ENCODE results near the gene RTP3. TPM values are rescaled to one million over a fixed set of nuclear protein-coding genes. Genes with fewer than 3 reads are reported as not detected.

Gene RTP3
- total RNA-seq, 3 donors from 2014 or later (not counting 1 experiment from before 2014, with no cell fraction given): not detected

DNA sequence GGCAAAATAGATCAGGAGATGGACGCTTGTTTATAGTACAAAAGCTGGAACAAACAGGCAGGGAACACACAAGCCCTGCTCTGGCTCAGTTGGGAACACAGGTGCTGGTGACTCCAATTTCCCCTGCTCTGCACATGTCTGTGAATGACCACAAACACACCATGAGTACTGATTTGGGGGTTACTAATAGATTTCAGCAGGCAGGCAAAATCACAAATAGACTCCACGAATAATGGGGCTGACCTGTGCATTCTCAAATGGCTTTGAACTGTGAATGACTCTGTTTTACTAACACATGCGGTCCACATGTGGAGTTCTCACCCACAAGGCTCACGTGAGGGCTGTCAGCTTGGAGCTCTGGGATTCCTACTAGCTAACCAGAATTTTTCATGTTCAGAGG, 3.9 kb downstream of the RTP3 start:
- no peaks in the 10 kb centered on the region for H3K4me1 ChIP-seq (ENCODE audit: control insufficient read depth, insufficient read depth, low read length)
- 82% methylated on average over 4 of the region's 4 CpGs for WGBS (ENCODE audit: insufficient coverage)
- intact Hi-C loops (cut with micrococcal nuclease): no loop called here
- no peak overlapping the region for H3K4me3 Mint-ChIP-seq
- TF ChIP-seq, protein P1, sequence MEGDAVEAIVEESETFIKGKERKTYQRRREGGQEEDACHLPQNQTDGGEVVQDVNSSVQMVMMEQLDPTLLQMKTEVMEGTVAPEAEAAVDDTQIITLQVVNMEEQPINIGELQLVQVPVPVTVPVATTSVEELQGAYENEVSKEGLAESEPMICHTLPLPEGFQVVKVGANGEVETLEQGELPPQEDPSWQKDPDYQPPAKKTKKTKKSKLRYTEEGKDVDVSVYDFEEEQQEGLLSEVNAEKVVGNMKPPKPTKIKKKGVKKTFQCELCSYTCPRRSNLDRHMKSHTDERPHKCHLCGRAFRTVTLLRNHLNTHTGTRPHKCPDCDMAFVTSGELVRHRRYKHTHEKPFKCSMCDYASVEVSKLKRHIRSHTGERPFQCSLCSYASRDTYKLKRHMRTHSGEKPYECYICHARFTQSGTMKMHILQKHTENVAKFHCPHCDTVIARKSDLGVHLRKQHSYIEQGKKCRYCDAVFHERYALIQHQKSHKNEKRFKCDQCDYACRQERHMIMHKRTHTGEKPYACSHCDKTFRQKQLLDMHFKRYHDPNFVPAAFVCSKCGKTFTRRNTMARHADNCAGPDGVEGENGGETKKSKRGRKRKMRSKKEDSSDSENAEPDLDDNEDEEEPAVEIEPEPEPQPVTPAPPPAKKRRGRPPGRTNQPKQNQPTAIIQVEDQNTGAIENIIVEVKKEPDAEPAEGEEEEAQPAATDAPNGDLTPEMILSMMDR (IDR thresholded peaks at IDR 0.05): no peak
- H3K27ac Mint-ChIP-seq: no peak overlapping the region
- no peaks in the 10 kb centered on the region for H3K27me3 ChIP-seq (ENCODE audit: control insufficient read depth, insufficient read depth, low read length)
- ATAC-seq (no peak), DNase-seq (no peak)
- no peaks in the 10 kb centered on the region for H3K36me3 ChIP-seq (ENCODE audit: control insufficient read depth, insufficient read depth, low read length)
- H3K4me3 ChIP-seq (ENCODE audit: low read length): no peak overlapping the region
- H3K36me3 Mint-ChIP-seq: no peaks in the 10 kb centered on the region
- no peaks in the 10 kb centered on the region for H3K9me3 ChIP-seq (ENCODE audit: control insufficient read depth, insufficient read depth, low read length)
- H3K27ac ChIP-seq (ENCODE audit: low read length): no peak overlapping the region
- peaks cover 5 to 10% of the 10 kb centered on the region in 2 donors for H3K27me3 Mint-ChIP-seq (ENCODE audit: low read depth in 2 of 2)
- peaks cover 0 to 10% of the 10 kb centered on the region in 2 donors for H3K4me1 Mint-ChIP-seq
- no peaks in the 10 kb centered on the region for H3K9me3 Mint-ChIP-seq

DNA sequence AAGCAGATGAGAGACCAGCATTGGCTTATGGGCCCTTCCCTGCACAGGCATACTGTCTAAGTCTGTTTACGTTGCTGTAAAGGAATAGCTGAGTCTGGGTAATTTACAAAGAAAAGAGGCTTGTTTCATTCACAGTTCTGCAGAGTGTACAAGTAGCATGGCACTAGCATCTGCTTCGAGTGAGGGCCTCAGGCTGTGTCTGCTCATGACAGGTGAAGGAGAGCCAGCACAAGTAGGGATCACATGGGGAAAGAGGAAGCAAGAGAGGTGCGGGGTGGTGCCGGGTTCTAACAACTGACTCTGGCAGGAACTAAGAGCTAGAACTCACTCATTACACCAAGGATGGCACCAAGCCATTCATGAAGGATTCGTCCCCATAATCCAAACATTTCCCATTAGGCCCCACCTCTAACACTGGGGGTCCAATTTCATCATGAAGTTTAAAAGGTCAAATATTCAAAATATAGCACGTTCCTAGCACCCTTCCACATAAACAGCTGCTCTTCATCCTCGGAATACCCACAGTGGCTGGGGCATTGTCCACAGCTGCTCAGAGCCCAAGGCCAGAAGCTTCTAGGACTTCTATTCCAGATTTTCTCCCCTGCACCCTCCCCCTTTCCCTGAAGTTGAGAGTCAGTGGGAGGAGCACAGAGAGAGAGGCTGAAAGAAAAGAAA, 5.6 kb downstream of the RTP3 start:
- peaks cover 0 to 10% of the 10 kb centered on the region in 2 donors for H3K4me1 Mint-ChIP-seq
- Histone ChIP-seq H3K36me3 (ENCODE audit: control insufficient read depth, insufficient read depth, low read length) (no peaks in the 10 kb centered on the region), H3K27me3 (ENCODE audit: control insufficient read depth, insufficient read depth, low read length) (no peaks in the 10 kb centered on the region), H3K27ac (ENCODE audit: low read length) (no peak overlapping the region), H3K4me3 (ENCODE audit: low read length) (no peak overlapping the region), H3K9me3 (ENCODE audit: control insufficient read depth, insufficient read depth, low read length) (no peaks in the 10 kb centered on the region), H3K4me1 (ENCODE audit: control insufficient read depth, insufficient read depth, low read length) (no peaks in the 10 kb centered on the region)
- H3K9me3 Mint-ChIP-seq: no peaks in the 10 kb centered on the region
- H3K27ac Mint-ChIP-seq: peak overlapping the region in 1 of 2 donors; percentile 23
- intact Hi-C loops (cut with micrococcal nuclease): no loop called here
- no peaks in the 10 kb centered on the region for H3K36me3 Mint-ChIP-seq
- no peak for ATAC-seq
- peaks cover 10 to 19% of the 10 kb centered on the region in 2 donors for H3K27me3 Mint-ChIP-seq (ENCODE audit: low read depth in 2 of 2)
- H3K4me3 Mint-ChIP-seq: no peak overlapping the region
- TF ChIP-seq, protein P1 (IDR thresholded peaks at IDR 0.05): no peak
- no peak for DNase-seq
- WGBS (ENCODE audit: insufficient coverage): 83% methylated on average over 7 of the region's 7 CpGs

DNA sequence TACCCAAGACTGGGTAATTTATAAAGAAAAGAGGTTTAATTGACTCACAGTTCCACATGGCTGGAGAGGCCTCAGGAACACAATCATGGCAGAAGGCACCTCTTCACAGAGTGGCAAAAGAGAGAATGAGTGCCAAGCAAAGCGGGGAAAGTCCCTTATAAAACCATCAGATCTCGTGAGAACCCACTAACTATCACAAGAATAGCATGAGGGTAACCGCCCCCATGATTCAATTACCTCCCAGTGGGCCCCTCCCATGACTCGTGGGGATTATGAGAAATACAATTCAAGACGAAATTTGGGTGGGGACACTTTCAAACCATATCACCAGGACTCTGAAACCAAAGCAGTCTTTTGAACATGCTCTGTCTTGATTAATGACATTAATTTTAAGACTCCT, 7.0 kb downstream of the RTP3 start:
- ATAC-seq: peak in 2 of 3 donors; percentile 66 to 80
- H3K4me3 Mint-ChIP-seq: no peak overlapping the region
- no peaks in the 10 kb centered on the region for H3K9me3 ChIP-seq (ENCODE audit: control insufficient read depth, insufficient read depth, low read length)
- no peaks in the 10 kb centered on the region for H3K27me3 ChIP-seq (ENCODE audit: control insufficient read depth, insufficient read depth, low read length)
- no peak overlapping the region for H3K4me3 ChIP-seq (ENCODE audit: low read length)
- H3K9me3 Mint-ChIP-seq: no peaks in the 10 kb centered on the region
- no peak overlapping the region for H3K27ac ChIP-seq (ENCODE audit: low read length)
- peak in 1 of 2 donors; percentile 50 for DNase-seq
- H3K27ac Mint-ChIP-seq: no peak overlapping the region
- no peaks in the 10 kb centered on the region for H3K36me3 ChIP-seq (ENCODE audit: control insufficient read depth, insufficient read depth, low read length)
- H3K4me1 ChIP-seq (ENCODE audit: control insufficient read depth, insufficient read depth, low read length): no peaks in the 10 kb centered on the region
- no peaks in the 10 kb centered on the region for H3K36me3 Mint-ChIP-seq
- peaks cover 0 to 10% of the 10 kb centered on the region in 2 donors for H3K4me1 Mint-ChIP-seq
- TF ChIP-seq, protein P1 (IDR thresholded peaks at IDR 0.05): no peak
- H3K27me3 Mint-ChIP-seq (ENCODE audit: low read depth in 2 of 2): peaks cover 10 to 19% of the 10 kb centered on the region in 2 donors
- WGBS (ENCODE audit: insufficient coverage): 21% methylated on average over 2 of the region's 5 CpGs
- intact Hi-C loops (cut with micrococcal nuclease): no loop called here

DNA sequence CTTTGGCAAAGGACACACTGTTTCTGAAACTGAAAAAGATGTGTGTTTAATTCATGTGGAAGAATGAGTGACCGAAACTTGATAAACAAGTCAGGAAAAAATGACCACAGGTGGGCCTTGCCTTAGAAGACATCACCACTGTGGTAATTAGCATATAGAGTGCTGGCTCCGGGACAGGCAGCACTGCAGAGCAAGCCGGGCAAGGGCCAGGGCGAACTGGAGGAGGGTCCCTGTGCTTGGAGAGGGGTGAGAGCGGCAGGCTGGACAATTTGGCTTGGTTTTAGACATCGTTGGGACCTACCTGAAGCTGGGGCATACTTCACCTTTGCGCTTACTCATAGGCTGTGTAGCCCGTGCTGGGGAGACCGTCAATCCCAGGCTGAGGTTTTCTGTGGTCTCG, 8.2 kb downstream of the RTP3 start:
- H3K36me3 Mint-ChIP-seq: no peaks in the 10 kb centered on the region
- H3K27me3 Mint-ChIP-seq (ENCODE audit: low read depth in 2 of 2): peaks cover 10 to 25% of the 10 kb centered on the region in 2 donors
- no peaks in the 10 kb centered on the region for H3K27me3 ChIP-seq (ENCODE audit: control insufficient read depth, insufficient read depth, low read length)
- WGBS (ENCODE audit: insufficient coverage): 81% methylated on average over 10 of the region's 10 CpGs
- no peak overlapping the region for H3K4me3 ChIP-seq (ENCODE audit: low read length)
- no peaks in the 10 kb centered on the region for H3K9me3 ChIP-seq (ENCODE audit: control insufficient read depth, insufficient read depth, low read length)
- no peaks in the 10 kb centered on the region for H3K36me3 ChIP-seq (ENCODE audit: control insufficient read depth, insufficient read depth, low read length)
- ATAC-seq (no peak), DNase-seq (no peak)
- no peak overlapping the region for H3K27ac Mint-ChIP-seq
- intact Hi-C loops (cut with micrococcal nuclease): no loop called here
- H3K27ac ChIP-seq (ENCODE audit: low read length): no peak overlapping the region
- TF ChIP-seq, protein P1 (IDR thresholded peaks at IDR 0.05): no peak
- peaks cover 0 to 10% of the 10 kb centered on the region in 2 donors for H3K4me1 Mint-ChIP-seq
- H3K9me3 Mint-ChIP-seq: no peaks in the 10 kb centered on the region
- H3K4me3 Mint-ChIP-seq: no peak overlapping the region
- no peaks in the 10 kb centered on the region for H3K4me1 ChIP-seq (ENCODE audit: control insufficient read depth, insufficient read depth, low read length)
